Vagina (tissue), 2 donors: ENCODE data around the gene TMEM95. TPM values are rescaled to one million over a fixed set of nuclear protein-coding genes. Genes with fewer than 3 reads are reported as not detected.

ENCODE experiments used
- DNase-seq, 2 donors: peaks; one replicate each; pipeline ENCODE4 v3.0.0-alpha.2; 2017; ENCODE audit errors: extremely low spot score in 2 of 2
- H3K27ac ChIP-seq: fragments of 200-600 bp; sonication (generic); one replicate; pipeline ENCODE4 v1.5.1; 2019
- H3K27me3 ChIP-seq: fragments of 200-600 bp; sonication (generic); one replicate; pipeline ENCODE4 v1.5.1; 2019
- H3K36me3 ChIP-seq, 2 donors: fragments of 200-600 bp; sonication (generic); one replicate each; pipeline ENCODE4 v1.5.1; 2017 to 2019
- H3K4me1 ChIP-seq: fragments of 200-600 bp; sonication (generic); one replicate; pipeline ENCODE4 v1.5.1; 2019
- H3K4me3 ChIP-seq, 2 donors: fragments of 200-600 bp; sonication (generic); 1 replicate in 1 of 2; 2 replicates in 1 of 2; pipeline ENCODE4 v1.5.1; 2016 to 2019
- H3K9me3 ChIP-seq: fragments of 200-600 bp; sonication (generic); one replicate; pipeline ENCODE4 v1.5.1; 2019
- CTCF ChIP-seq, 3 experiments: fragments of 450-650 bp in 2 of 3; fragments of 200-600 bp in 1 of 3; sonication (generic) in 1 of 3; IDR thresholded peaks; one replicate each; pipeline ENCODE4 v1.5.1; 2017 to 2019; ENCODE audit warnings: antibody characterized with exemption in 3 of 3, mild to moderate bottlenecking in 2 of 3, moderate library complexity in 2 of 3
- POLR2A ChIP-seq, 2 donors: fragments of 450-650 bp; IDR thresholded peaks; one replicate each; pipeline ENCODE4 v1.6.1; 2017; ENCODE audit warnings: antibody characterized with exemption in 2 of 2, mild to moderate bottlenecking in 2 of 2, moderate library complexity in 2 of 2
- POLR2AphosphoS5 ChIP-seq, 2 donors: sonication (generic); formaldehyde crosslinking; IDR thresholded peaks; one replicate each; pipeline ENCODE4 v1.9.0; 2017; ENCODE audit warnings: antibody characterized with exemption in 2 of 2, mild to moderate bottlenecking in 2 of 2, low read depth in 1 of 2; ENCODE audit not compliant: insufficient read depth in 1 of 2
- intact Hi-C: fragments of 100-400 bp; cut with DNase I; formaldehyde crosslinking; loops from one replicate; pipeline ENCODE4 v1.15.1; 2023
- small RNA-seq: library from RNA; depleted of rRNA; stranded (forward); fragments of <200 nt; gene quantifications from one replicate; pipeline ENCODE3, GENCODE V24; 2016
- total RNA-seq: library from RNA; depleted of rRNA; stranded (reverse); fragments of >200 nt; gene quantifications from one replicate; pipeline ENCODE4 v1.2.3, GENCODE V29; 2016

TMEM95 gene
- total RNA-seq, 1 donor from 2014 or later = not detected

GRCh38 chr17:7405350-7406234 lies 50.6 kb downstream of the TMEM95 start:
- H3K9me3 ChIP-seq = no peaks in the 10 kb centered on the region
- H3K36me3 ChIP-seq = peaks cover 0 to 16% of the 10 kb centered on the region in 2 donors
- H3K27me3 ChIP-seq = no peaks in the 10 kb centered on the region
- peaks cover 34% of the 10 kb centered on the region for H3K4me1 ChIP-seq
- no peak for TF ChIP-seq POLR2AphosphoS5 (IDR thresholded peaks at IDR 0.05; ENCODE audit: insufficient read depth in 1 of 2, low read depth in 1 of 2)
- no peak for TF ChIP-seq CTCF (IDR thresholded peaks at IDR 0.05)
- no peak for TF ChIP-seq POLR2A (IDR thresholded peaks at IDR 0.05)
- peak overlapping the region; percentile 98 for H3K27ac ChIP-seq
- no peak for DNase-seq
- peak overlapping the region; percentile 87 to 98 for H3K4me3 ChIP-seq
- intact Hi-C loops = loop anchor here (5.0 kb wide), 1 partner anchor 53 kb away; the partner anchor contains the start of gene KCTD11

- TF ChIP-seq CTCF (IDR thresholded peaks at IDR 0.05) = no peak
- TF ChIP-seq POLR2A (IDR thresholded peaks at IDR 0.05) = no peak
- no peak for TF ChIP-seq POLR2AphosphoS5 (IDR thresholded peaks at IDR 0.05; ENCODE audit: insufficient read depth in 1 of 2, low read depth in 1 of 2)
- no peak for DNase-seq
- intact Hi-C loops = loop anchor here (5.0 kb wide), 1 partner anchor 54 kb away; the partner anchor contains the start of gene KCTD11
- H3K27me3 ChIP-seq = no peaks in the 10 kb centered on the region
- peaks cover 0 to 16% of the 10 kb centered on the region in 2 donors for H3K36me3 ChIP-seq
- peak overlapping the region; percentile 87 to 98 for H3K4me3 ChIP-seq
- H3K27ac ChIP-seq = peak overlapping the region; percentile 98
- no peaks in the 10 kb centered on the region for H3K9me3 ChIP-seq
- H3K4me1 ChIP-seq = peaks cover 34% of the 10 kb centered on the region
Measured at GRCh38 chr17:7406235-7406825, 51.4 kb downstream of the TMEM95 start.

Small RNA genes lying within 50 kb of the gene (small RNA-seq; reads per million reads assigned to genes)
- gene AC026954.2 = not detected

Other genes starting within 250 kb of the TMEM95 start
- 2.7 TPM for gene ASGR2, start 240.3 kb upstream of the TMEM95 start, total RNA-seq
- gene ASGR1, start 175.8 kb upstream of the TMEM95 start, total RNA-seq = 2.5 TPM
- gene DLG4, start 135.3 kb upstream of the TMEM95 start, total RNA-seq = 23.3 TPM
- 957 TPM for gene ACADVL, start 135.2 kb upstream of the TMEM95 start, total RNA-seq
- gene DVL2, start 120.6 kb upstream of the TMEM95 start, total RNA-seq = 53.0 TPM
- gene PHF23, start 115.7 kb upstream of the TMEM95 start, total RNA-seq = 24.8 TPM
- 395 TPM for gene GABARAP, start 112.7 kb upstream of the TMEM95 start, total RNA-seq
- 64.6 TPM for gene CTDNEP1, start 103.4 kb upstream of the TMEM95 start, total RNA-seq
- gene ELP5, start 102.9 kb upstream of the TMEM95 start, total RNA-seq = 30.9 TPM
- gene CLDN7, start 92.7 kb upstream of the TMEM95 start, total RNA-seq = 75.9 TPM
- gene SLC2A4, start 73.4 kb upstream of the TMEM95 start, total RNA-seq = 3.2 TPM
- 0.25 TPM for gene YBX2, start 60.5 kb upstream of the TMEM95 start, total RNA-seq
- 238 TPM for gene EIF5A, start 47.5 kb upstream of the TMEM95 start, total RNA-seq
- 51.1 TPM for gene GPS2, start 39.8 kb upstream of the TMEM95 start, total RNA-seq
- 22.6 TPM for gene NEURL4, start 25.8 kb upstream of the TMEM95 start, total RNA-seq
- gene ACAP1, start 18.6 kb upstream of the TMEM95 start, total RNA-seq = 7.6 TPM
- gene KCTD11, start 3.0 kb upstream of the TMEM95 start, total RNA-seq = 12.5 TPM
- gene TNK1, start 25.9 kb downstream of the TMEM95 start, total RNA-seq = 10.1 TPM
- gene PLSCR3, start 39.4 kb downstream of the TMEM95 start, total RNA-seq = 37.1 TPM
- 118 TPM for gene TMEM256, start 48.9 kb downstream of the TMEM95 start, total RNA-seq
- 25.5 TPM for gene NLGN2, start 52.7 kb downstream of the TMEM95 start, total RNA-seq
- gene SPEM1, start 65.2 kb downstream of the TMEM95 start, total RNA-seq = not detected
- gene SPEM2, start 70.5 kb downstream of the TMEM95 start, total RNA-seq = not detected
- gene SPEM3, start 73.7 kb downstream of the TMEM95 start, total RNA-seq = not detected
- 9.8 TPM for gene TMEM102, start 80.3 kb downstream of the TMEM95 start, total RNA-seq
- gene FGF11, start 84.4 kb downstream of the TMEM95 start, total RNA-seq = 10.8 TPM
- 5.9 TPM for gene CHRNB1, start 89.9 kb downstream of the TMEM95 start, total RNA-seq
- 38.1 TPM for gene ZBTB4, start 124.5 kb downstream of the TMEM95 start, total RNA-seq
- gene SLC35G6, start 126.3 kb downstream of the TMEM95 start, total RNA-seq = not detected
- gene POLR2A, start 129.2 kb downstream of the TMEM95 start, total RNA-seq = 118 TPM
- gene TNFSF12, start 193.9 kb downstream of the TMEM95 start, total RNA-seq = 60.6 TPM
- gene TNFSF13, start 203.6 kb downstream of the TMEM95 start, total RNA-seq = 20.1 TPM
- 60.2 TPM for gene SENP3, start 206.8 kb downstream of the TMEM95 start, total RNA-seq
- gene CD68, start 224.5 kb downstream of the TMEM95 start, total RNA-seq = 40.0 TPM
- gene MPDU1, start 228.7 kb downstream of the TMEM95 start, total RNA-seq = 73.4 TPM
- 44.4 TPM for gene SOX15, start 234.9 kb downstream of the TMEM95 start, total RNA-seq